GM23338 (cell line): ENCODE data around the gene R3HCC1L. TPM values are rescaled to one million over a fixed set of nuclear protein-coding genes. Genes with fewer than 3 reads are reported as not detected.

ENCODE experiments used
- ATAC-seq: fragments of 200-7000 bp; cut with Tn5 transposase; 3 replicates; pipeline ENCODE4 v1.9.1; 2020
- DNase-seq: peaks from one replicate; pipeline ENCODE4 v3.0.0-alpha.2; 2015; ENCODE audit warnings: low spot score
- H2AFZ ChIP-seq: fragments of 200-600 bp; sonication (generic); 2 replicates; pipeline ENCODE4 v1.8.0; 2016; ENCODE audit warnings: antibody characterized with exemption, mild to moderate bottlenecking, moderate library complexity
- H3F3A ChIP-seq: fragments of 200-600 bp; sonication (generic); replicated peaks from 2 replicates; pipeline ENCODE4 v1.8.0; 2017; ENCODE audit warnings: antibody characterized with exemption, mixed run types, low read depth
- H3K27ac ChIP-seq: fragments of 200-600 bp; sonication (generic); 2 replicates; pipeline ENCODE4 v1.6.1; 2016; ENCODE audit warnings: low read depth
- H3K27me3 ChIP-seq: fragments of 200-600 bp; sonication (generic); 2 replicates; pipeline ENCODE4 v1.8.0; 2016; ENCODE audit warnings: mild to moderate bottlenecking, mixed run types, moderate library complexity; ENCODE audit not compliant: insufficient read depth
- H3K36me3 ChIP-seq: fragments of 200-600 bp; sonication (generic); 2 replicates; pipeline ENCODE4 v1.8.0; 2016; ENCODE audit warnings: mild to moderate bottlenecking; ENCODE audit not compliant: insufficient read depth
- H3K4me1 ChIP-seq: fragments of 200-600 bp; sonication (generic); 2 replicates; pipeline ENCODE4 v1.8.0; 2016; ENCODE audit warnings: mild to moderate bottlenecking, moderate library complexity; ENCODE audit not compliant: insufficient read depth
- H3K4me2 ChIP-seq: fragments of 200-600 bp; sonication (generic); 2 replicates; pipeline ENCODE4 v1.7.1; 2017; ENCODE audit warnings: mixed run types
- H3K4me3 ChIP-seq: fragments of 200-600 bp; sonication (generic); 2 replicates; pipeline ENCODE4 v1.6.1; 2016; ENCODE audit warnings: mixed run types
- H3K79me2 ChIP-seq: fragments of 200-600 bp; sonication (generic); replicated peaks from 2 replicates; pipeline ENCODE4 v1.8.0; 2017; ENCODE audit warnings: mild to moderate bottlenecking; ENCODE audit not compliant: insufficient read depth
- H3K9me2 ChIP-seq: fragments of 200-600 bp; sonication (generic); 2 replicates; pipeline ENCODE4 v1.8.0; 2017; ENCODE audit not compliant: insufficient read depth
- H4K20me1 ChIP-seq: fragments of 200-600 bp; sonication (generic); replicated peaks from 2 replicates; pipeline ENCODE4 v1.8.0; 2017; ENCODE audit warnings: mild to moderate bottlenecking; ENCODE audit not compliant: insufficient read depth
- H3K27ac Mint-ChIP-seq: 2 replicates; pipeline ENCODE4 v1.8.0; 2020; ENCODE audit warnings: inconsistent platforms, mild to moderate bottlenecking, moderate library complexity, mixed read lengths
- H3K27me3 Mint-ChIP-seq: 3 replicates; pipeline ENCODE4 v1.8.0; 2022; ENCODE audit warnings: low read depth, mild to moderate bottlenecking, moderate library complexity, mixed read lengths, inconsistent platforms; ENCODE audit not compliant: insufficient read depth, poor library complexity
- H3K36me3 Mint-ChIP-seq: 3 replicates; pipeline ENCODE4 v1.8.0; 2021; ENCODE audit warnings: low read depth, mild to moderate bottlenecking, inconsistent platforms, moderate library complexity, mixed read lengths
- H3K4me1 Mint-ChIP-seq: 3 replicates; pipeline ENCODE4 v1.8.0; 2020; ENCODE audit warnings: mild to moderate bottlenecking, inconsistent platforms, mixed read lengths
- H3K4me3 Mint-ChIP-seq: 3 replicates; pipeline ENCODE4 v1.8.0; 2021; ENCODE audit warnings: moderate library complexity, mild to moderate bottlenecking, inconsistent platforms, mixed read lengths
- H3K9me3 Mint-ChIP-seq: 3 replicates; pipeline ENCODE4 v1.8.0; 2020; ENCODE audit warnings: moderate library complexity, mild to moderate bottlenecking, inconsistent platforms, mixed read lengths
- CREB1 ChIP-seq: fragments of 250-450 bp; sonication (Bioruptor Pico); IDR thresholded peaks from 2 replicates; pipeline ENCODE4 v1.5.0; 2020; ENCODE audit warnings: low read depth, mild to moderate bottlenecking, moderate library complexity
- EZH2phosphoT487 ChIP-seq: fragments of 200-600 bp; sonication (generic); IDR thresholded peaks from one replicate; pipeline ENCODE4 v1.8.1; 2018; ENCODE audit warnings: antibody characterized with exemption; ENCODE audit not compliant: unreplicated experiment
- POLR2AphosphoS5 ChIP-seq: IDR thresholded peaks from 2 replicates; pipeline ENCODE4 v1.6.1; 2016; ENCODE audit warnings: antibody characterized with exemption, low read depth
- ZNF114 ChIP-seq: fragments of 250-450 bp; sonication (Bioruptor Pico); IDR thresholded peaks from 2 replicates; pipeline ENCODE4 v1.5.0; 2020; ENCODE audit warnings: mild to moderate bottlenecking, moderate library complexity
- polyA plus RNA-seq: library from polyadenylated mRNA; unstranded; fragments of >200 nt; fragmentation: Nextera tagmentation; extraction: Ambion mirVana; gene quantifications from 2 replicates; pipeline ENCODE4 v1.2.1, GENCODE V29; 2016
- total RNA-seq: library from RNA; depleted of rRNA; stranded (reverse); fragments of >200 nt; shearing (Covaris generic); gene quantifications from 2 replicates; pipeline ENCODE4 v1.2.3, GENCODE V29; 2014
- TF ChIP-seq, protein P1 (sequence below): fragments of 250-450 bp; sonication (Bioruptor Pico); IDR thresholded peaks from 2 replicates; pipeline ENCODE4 v1.5.0; 2020; ENCODE audit warnings: mild to moderate bottlenecking, moderate library complexity
- TF ChIP-seq, protein P2 (sequence below), 2 experiments: fragments of 200-600 bp in 1 of 2; sonication (generic) in 1 of 2; conservative IDR thresholded peaks; 2 replicates each; pipeline versions ENCODE4 v1.5.1 to v1.6.1; 2016 to 2017; ENCODE audit warnings: antibody characterized with exemption in 2 of 2, low read depth in 2 of 2, mild to moderate bottlenecking in 2 of 2, moderate library complexity in 1 of 2

The R3HCC1L gene
- total and polyA plus RNA-seq, 2 experiments from 2014 or later: 9.3 to 15.8 TPM

DNA sequence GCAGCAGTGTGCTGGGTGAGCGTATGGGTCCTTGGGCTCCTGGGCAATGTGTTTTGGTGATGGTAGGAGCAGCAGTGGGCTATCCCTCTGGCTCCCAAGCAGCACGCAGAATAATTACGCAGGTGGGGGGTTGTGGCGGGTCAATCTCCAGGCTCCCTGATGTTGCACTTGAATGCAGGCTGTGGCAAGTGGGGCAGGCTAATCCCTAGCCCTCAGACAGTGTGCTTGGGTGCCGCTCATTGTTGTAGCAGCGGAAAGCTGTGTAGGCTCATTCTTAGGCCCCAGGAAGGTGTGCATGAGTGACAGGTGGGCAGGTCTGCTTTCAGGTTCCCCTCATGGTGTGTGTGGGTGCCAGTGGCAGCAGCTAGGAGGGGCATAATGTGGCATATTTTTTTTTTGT is 89.4 kb downstream of the R3HCC1L start:
- no peak overlapping the region for H3K4me2 ChIP-seq
- H3K4me3 ChIP-seq: no peak overlapping the region
- no peaks in the 10 kb centered on the region for H3K27me3 ChIP-seq
- H3K36me3 ChIP-seq: no peaks in the 10 kb centered on the region
- no peaks in the 10 kb centered on the region for H3F3A ChIP-seq
- no peaks in the 10 kb centered on the region for H3K4me1 ChIP-seq
- 0 out of 2 replicates have a peak, but pooled peaks cover 2% of the 10 kb centered on the region for H4K20me1 ChIP-seq
- H3K27ac Mint-ChIP-seq: no peak overlapping the region; the same call in 1 of the 2 replicates
- peaks cover 2% of the 10 kb centered on the region for H3K27me3 Mint-ChIP-seq
- peaks cover 35% of the 10 kb centered on the region for H3K79me2 ChIP-seq
- ATAC-seq: peak; percentile 81
- H3K4me1 Mint-ChIP-seq: peaks cover 8% of the 10 kb centered on the region; the same call in 2 of the 3 replicates
- H3K9me3 Mint-ChIP-seq: peaks cover 12% of the 10 kb centered on the region; the same call in 2 of the 3 replicates
- no peak overlapping the region for H2AFZ ChIP-seq
- H3K4me3 Mint-ChIP-seq: no peak overlapping the region
- H3K9me2 ChIP-seq: no peaks in the 10 kb centered on the region
- H3K27ac ChIP-seq: no peak overlapping the region
- peak; percentile 3 for DNase-seq
- peaks cover 9% of the 10 kb centered on the region; the same call in 2 of the 3 replicates for H3K36me3 Mint-ChIP-seq
- TF ChIP-seq, protein P1, sequence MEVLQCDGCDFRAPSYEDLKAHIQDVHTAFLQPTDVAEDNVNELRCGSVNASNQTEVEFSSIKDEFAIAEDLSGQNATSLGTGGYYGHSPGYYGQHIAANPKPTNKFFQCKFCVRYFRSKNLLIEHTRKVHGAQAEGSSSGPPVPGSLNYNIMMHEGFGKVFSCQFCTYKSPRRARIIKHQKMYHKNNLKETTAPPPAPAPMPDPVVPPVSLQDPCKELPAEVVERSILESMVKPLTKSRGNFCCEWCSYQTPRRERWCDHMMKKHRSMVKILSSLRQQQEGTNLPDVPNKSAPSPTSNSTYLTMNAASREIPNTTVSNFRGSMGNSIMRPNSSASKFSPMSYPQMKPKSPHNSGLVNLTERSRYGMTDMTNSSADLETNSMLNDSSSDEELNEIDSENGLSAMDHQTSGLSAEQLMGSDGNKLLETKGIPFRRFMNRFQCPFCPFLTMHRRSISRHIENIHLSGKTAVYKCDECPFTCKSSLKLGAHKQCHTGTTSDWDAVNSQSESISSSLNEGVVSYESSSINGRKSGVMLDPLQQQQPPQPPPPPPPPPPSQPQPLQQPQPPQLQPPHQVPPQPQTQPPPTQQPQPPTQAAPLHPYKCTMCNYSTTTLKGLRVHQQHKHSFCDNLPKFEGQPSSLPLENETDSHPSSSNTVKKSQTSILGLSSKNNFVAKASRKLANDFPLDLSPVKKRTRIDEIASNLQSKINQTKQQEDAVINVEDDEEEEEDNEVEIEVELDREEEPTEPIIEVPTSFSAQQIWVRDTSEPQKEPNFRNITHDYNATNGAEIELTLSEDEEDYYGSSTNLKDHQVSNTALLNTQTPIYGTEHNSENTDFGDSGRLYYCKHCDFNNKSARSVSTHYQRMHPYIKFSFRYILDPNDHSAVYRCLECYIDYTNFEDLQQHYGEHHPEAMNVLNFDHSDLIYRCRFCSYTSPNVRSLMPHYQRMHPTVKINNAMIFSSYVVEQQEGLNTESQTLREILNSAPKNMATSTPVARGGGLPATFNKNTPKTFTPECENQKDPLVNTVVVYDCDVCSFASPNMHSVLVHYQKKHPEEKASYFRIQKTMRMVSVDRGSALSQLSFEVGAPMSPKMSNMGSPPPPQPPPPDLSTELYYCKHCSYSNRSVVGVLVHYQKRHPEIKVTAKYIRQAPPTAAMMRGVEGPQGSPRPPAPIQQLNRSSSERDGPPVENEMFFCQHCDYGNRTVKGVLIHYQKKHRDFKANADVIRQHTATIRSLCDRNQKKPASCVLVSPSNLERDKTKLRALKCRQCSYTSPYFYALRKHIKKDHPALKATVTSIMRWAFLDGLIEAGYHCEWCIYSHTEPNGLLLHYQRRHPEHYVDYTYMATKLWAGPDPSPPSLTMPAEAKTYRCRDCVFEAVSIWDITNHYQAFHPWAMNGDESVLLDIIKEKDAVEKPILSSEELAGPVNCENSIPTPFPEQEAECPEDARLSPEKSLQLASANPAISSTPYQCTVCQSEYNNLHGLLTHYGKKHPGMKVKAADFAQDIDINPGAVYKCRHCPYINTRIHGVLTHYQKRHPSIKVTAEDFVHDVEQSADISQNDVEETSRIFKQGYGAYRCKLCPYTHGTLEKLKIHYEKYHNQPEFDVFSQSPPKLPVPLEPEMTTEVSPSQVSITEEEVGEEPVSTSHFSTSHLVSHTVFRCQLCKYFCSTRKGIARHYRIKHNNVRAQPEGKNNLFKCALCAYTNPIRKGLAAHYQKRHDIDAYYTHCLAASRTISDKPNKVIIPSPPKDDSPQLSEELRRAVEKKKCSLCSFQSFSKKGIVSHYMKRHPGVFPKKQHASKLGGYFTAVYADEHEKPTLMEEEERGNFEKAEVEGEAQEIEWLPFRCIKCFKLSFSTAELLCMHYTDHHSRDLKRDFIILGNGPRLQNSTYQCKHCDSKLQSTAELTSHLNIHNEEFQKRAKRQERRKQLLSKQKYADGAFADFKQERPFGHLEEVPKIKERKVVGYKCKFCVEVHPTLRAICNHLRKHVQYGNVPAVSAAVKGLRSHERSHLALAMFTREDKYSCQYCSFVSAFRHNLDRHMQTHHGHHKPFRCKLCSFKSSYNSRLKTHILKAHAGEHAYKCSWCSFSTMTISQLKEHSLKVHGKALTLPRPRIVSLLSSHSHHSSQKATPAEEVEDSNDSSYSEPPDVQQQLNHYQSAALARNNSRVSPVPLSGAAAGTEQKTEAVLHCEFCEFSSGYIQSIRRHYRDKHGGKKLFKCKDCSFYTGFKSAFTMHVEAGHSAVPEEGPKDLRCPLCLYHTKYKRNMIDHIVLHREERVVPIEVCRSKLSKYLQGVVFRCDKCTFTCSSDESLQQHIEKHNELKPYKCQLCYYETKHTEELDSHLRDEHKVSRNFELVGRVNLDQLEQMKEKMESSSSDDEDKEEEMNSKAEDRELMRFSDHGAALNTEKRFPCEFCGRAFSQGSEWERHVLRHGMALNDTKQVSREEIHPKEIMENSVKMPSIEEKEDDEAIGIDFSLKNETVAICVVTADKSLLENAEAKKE (CRISPR knock-in tag): no peak
- TF ChIP-seq, protein P2, sequence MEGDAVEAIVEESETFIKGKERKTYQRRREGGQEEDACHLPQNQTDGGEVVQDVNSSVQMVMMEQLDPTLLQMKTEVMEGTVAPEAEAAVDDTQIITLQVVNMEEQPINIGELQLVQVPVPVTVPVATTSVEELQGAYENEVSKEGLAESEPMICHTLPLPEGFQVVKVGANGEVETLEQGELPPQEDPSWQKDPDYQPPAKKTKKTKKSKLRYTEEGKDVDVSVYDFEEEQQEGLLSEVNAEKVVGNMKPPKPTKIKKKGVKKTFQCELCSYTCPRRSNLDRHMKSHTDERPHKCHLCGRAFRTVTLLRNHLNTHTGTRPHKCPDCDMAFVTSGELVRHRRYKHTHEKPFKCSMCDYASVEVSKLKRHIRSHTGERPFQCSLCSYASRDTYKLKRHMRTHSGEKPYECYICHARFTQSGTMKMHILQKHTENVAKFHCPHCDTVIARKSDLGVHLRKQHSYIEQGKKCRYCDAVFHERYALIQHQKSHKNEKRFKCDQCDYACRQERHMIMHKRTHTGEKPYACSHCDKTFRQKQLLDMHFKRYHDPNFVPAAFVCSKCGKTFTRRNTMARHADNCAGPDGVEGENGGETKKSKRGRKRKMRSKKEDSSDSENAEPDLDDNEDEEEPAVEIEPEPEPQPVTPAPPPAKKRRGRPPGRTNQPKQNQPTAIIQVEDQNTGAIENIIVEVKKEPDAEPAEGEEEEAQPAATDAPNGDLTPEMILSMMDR (conservative IDR thresholded peaks at IDR 0.05; ENCODE audit: low read depth in 2 of 2): no peak
- TF ChIP-seq POLR2AphosphoS5 (no peak), EZH2phosphoT487 (no peak), ZNF114 (CRISPR knock-in tag) (no peak), CREB1 (CRISPR knock-in tag) (no peak)
